Heart left ventricle (tissue), 16 donors: Measurements from ENCODE around the gene BCLAF3. TPM values are rescaled to one million over a fixed set of nuclear protein-coding genes. Genes with fewer than 3 reads are reported as not detected.

Experiments
- ATAC-seq, 4 donors: fragments of 200-7000 bp; cut with Tn5 transposase; one replicate each; pipeline ENCODE4 v1.9.1; 2020 to 2022; ENCODE audit warnings: moderate library complexity in 4 of 4, mild to moderate bottlenecking in 3 of 4, moderate number of reproducible peaks in 1 of 4
- DNase-seq, 5 donors: peaks; one replicate each; pipeline ENCODE4 v3.0.0-alpha.2; 2020
- H3K27ac ChIP-seq, 12 donors: fragments of 200-600 bp; sonication (generic) in 4 of 12; one replicate each; pipeline versions ENCODE4 v1.5.0 to v1.8.0; 2016 to 2022; ENCODE audit warnings: mild to moderate bottlenecking in 2 of 12
- H3K27me3 ChIP-seq, 9 donors: fragments of 200-600 bp; sonication (generic) in 2 of 9; one replicate each; pipeline versions ENCODE4 v1.5.1 to v1.8.0; 2016 to 2022; ENCODE audit warnings: mild to moderate bottlenecking in 3 of 9
- H3K36me3 ChIP-seq, 9 donors: fragments of 200-600 bp; sonication (generic) in 2 of 9; one replicate each; pipeline versions ENCODE4 v1.5.0 to v1.8.0; 2018 to 2022; ENCODE audit warnings: mild to moderate bottlenecking in 2 of 9
- H3K4me1 ChIP-seq, 12 donors: fragments of 200-600 bp; sonication (generic) in 4 of 12; one replicate each; pipeline versions ENCODE4 v1.5.0 to v1.8.0; 2016 to 2022; ENCODE audit warnings: mild to moderate bottlenecking in 3 of 12
- H3K4me3 ChIP-seq, 12 donors: fragments of 200-600 bp; sonication (generic) in 4 of 12; one replicate each; pipeline versions ENCODE4 v1.5.0 to v1.8.0; 2017 to 2022; ENCODE audit warnings: mild to moderate bottlenecking in 9 of 12, moderate library complexity in 4 of 12
- H3K9me3 ChIP-seq, 12 donors: fragments of 200-600 bp; sonication (generic) in 4 of 12; one replicate each; pipeline versions ENCODE4 v1.5.0 to v1.8.0; 2016 to 2022; ENCODE audit warnings: mild to moderate bottlenecking in 1 of 12
- CTCF ChIP-seq, 12 donors: fragments of 200-600 bp; sonication (generic) in 4 of 12; IDR thresholded peaks; one replicate each; pipeline versions ENCODE4 v1.5.0 to v1.8.0; 2018 to 2022; ENCODE audit warnings: antibody characterized with exemption in 12 of 12, mild to moderate bottlenecking in 5 of 12
- POLR2A ChIP-seq, 2 donors: fragments of 450-650 bp; IDR thresholded peaks; one replicate each; pipeline ENCODE4 v1.6.1; 2017; ENCODE audit warnings: antibody characterized with exemption in 2 of 2, mild to moderate bottlenecking in 2 of 2, moderate library complexity in 2 of 2
- WGBS, 4 donors: extraction: QIAGEN DNeasy Blood & Tissue Kit in 2 of 4; methylation state at CpG; one replicate each; pipeline versions ENCODE4 v1.1.5 to v1.1.7; 2013 to 2018; 5-methylcytosine and 5-hydroxymethylcytosine counted together
- intact Hi-C, 10 donors: fragments of 100-400 bp; cut with DNase I; formaldehyde crosslinking; loops; one replicate each; pipeline versions ENCODE4 v1.11.1 to v1.14.2; 2022
- polyA plus RNA-seq, 2 donors: library from polyadenylated mRNA; stranded (reverse); fragments of 200-250 nt; gene quantifications; one replicate each; pipeline ENCODE4 v1.2.3, GENCODE V29; 2013
- total RNA-seq, 9 donors: library from RNA; depleted of rRNA in 2 of 9; stranded (reverse); fragments of >200 nt in 2 of 9; fragmentation: NEBNext Ultra II Directional in 3 of 9; extraction: Animal tissue kit (Norgen Biotek cat#: 25700) in 3 of 9; gene quantifications; one replicate each; pipeline versions ENCODE4 v1.1.0 to v1.2.4, GENCODE V29; 2016 to 2023
- donor health status: ischemic (EF 13 %, LVEDD 7.1; RV severe dilation, severe dysfunction).
- donor health status: healthy with polysubstance abuse.
- donor health status: DM: no; HTN: yes; CAD: no.
- donor health status: DM: no; HTN: no; CAD: no.
- donor health status: ischemic (EF 25% LVEDD 6.9; RV normal size, moderate dysfunction).
- donor health status: ischemic (EF 25% LVEDD 5.7; RV mildly dilated, moderate dysfunction).
- donor health status: healthy.
- donor health status: DM: yes; HTN: yes; CAD: no.
- donor health status: ischemic (EF 35%, LVEDD 5.7; RV mildly dilated, moderate dysfunction).
- donor health status: nonischemic (EF 11% LVEDD 7.7; RV severe dilation, severe dysfunction).
- donor health status: DM: yes; HTN: yes; CAD: no.
- donor health status: PGD.
- donor health status: ischemic (EF 29% LVEDD 5.4; RV normal size, mild dysfunction).
- donor health status: nonischemic (EF 23%, LVEDD 6.1; RV moderate dilation, normal function).

Gene BCLAF3
- total and polyA plus RNA-seq, 11 donors, result 2.0 to 10.6 (median 6.4) TPM

GRCh38 chrX:19964017-19964710, 26.7 kb downstream of the BCLAF3 start:
- TF ChIP-seq POLR2A (IDR thresholded peaks at IDR 0.05), result no peak
- H3K36me3 ChIP-seq, result peaks cover 0 to 39% (median 10%) of the 10 kb centered on the region in 9 donors

GRCh38 chrX:19960913-19961312, 29.9 kb downstream of the BCLAF3 start:
- peaks cover 0 to 8% (median 0%) of the 10 kb centered on the region in 9 donors for H3K27me3 ChIP-seq
- peaks cover 0 to 26% (median 10%) of the 10 kb centered on the region in 9 donors for H3K36me3 ChIP-seq
- intact Hi-C loops, result no loop called here
- H3K4me3 ChIP-seq, result no peak overlapping the region
- TF ChIP-seq CTCF (IDR thresholded peaks at IDR 0.05), result no peak
- TF ChIP-seq POLR2A (IDR thresholded peaks at IDR 0.05), result no peak
- DNase-seq (no peak), ATAC-seq (no peak)
- WGBS, 4 donors, result 46 to 79% (median 74%) methylated on average over 1 of the region's 1 CpG
- peaks cover 0 to 16% (median 4%) of the 10 kb centered on the region in 12 donors for H3K4me1 ChIP-seq
- no peaks in the 10 kb centered on the region for H3K9me3 ChIP-seq
- no peak overlapping the region for H3K27ac ChIP-seq

More at GRCh38 chrX:19964017-19964710, 26.7 kb downstream of the BCLAF3 start:
- intact Hi-C loops, result no loop called here
- peaks cover 0 to 5% (median 0%) of the 10 kb centered on the region in 9 donors for H3K27me3 ChIP-seq
- H3K9me3 ChIP-seq, result no peaks in the 10 kb centered on the region
- no peak overlapping the region for H3K27ac ChIP-seq
- no peaks in the 10 kb centered on the region for H3K4me1 ChIP-seq
- no peak for DNase-seq
- no peak overlapping the region for H3K4me3 ChIP-seq
- no peak for ATAC-seq
- WGBS, 4 donors, result 73 to 92% (median 86%) methylated on average over 9 of the region's 9 CpGs

- H3K27ac ChIP-seq, result no peak overlapping the region
- no peak overlapping the region for H3K4me3 ChIP-seq
- TF ChIP-seq CTCF (IDR thresholded peaks at IDR 0.05) (no peak), POLR2A (IDR thresholded peaks at IDR 0.05) (no peak)
- DNase-seq (peak in 1 of 5 donors; percentile 22), ATAC-seq (peak in 1 of 4 donors; percentile 24)
- 55 to 76% (median 68%) methylated on average over 6 of the region's 6 CpGs for WGBS, 4 donors
- peaks cover 0 to 8% (median 0%) of the 10 kb centered on the region in 9 donors for H3K27me3 ChIP-seq
- intact Hi-C loops, result no loop called here
- peaks cover 0 to 26% (median 4%) of the 10 kb centered on the region in 12 donors for H3K4me1 ChIP-seq
- H3K36me3 ChIP-seq, result peaks cover 0 to 12% (median 1%) of the 10 kb centered on the region in 9 donors
- H3K9me3 ChIP-seq, result no peaks in the 10 kb centered on the region
Observed at GRCh38 chrX:19958552-19959486, 32.0 kb downstream of the BCLAF3 start.

- ATAC-seq (peak in 2 of 4 donors; percentile 51 to 60), DNase-seq (peak in 4 of 5 donors; percentile 10 to 35 (median 23))
- Histone ChIP-seq H3K27me3 (peaks cover 0 to 8% (median 0%) of the 10 kb centered on the region in 9 donors), H3K4me3 (peak overlapping the region in 2 of 12 donors; percentile 3 to 6), H3K4me1 (peaks cover 0 to 26% (median 4%) of the 10 kb centered on the region in 12 donors), H3K27ac (peak overlapping the region in 4 of 12 donors; percentile 1 to 48 (median 26)), H3K9me3 (no peaks in the 10 kb centered on the region), H3K36me3 (peaks cover 0 to 19% (median 8%) of the 10 kb centered on the region in 9 donors)
- WGBS, 4 donors, result 40 to 54% (median 48%) methylated on average over 6 of the region's 6 CpGs
- no peak for TF ChIP-seq POLR2A (IDR thresholded peaks at IDR 0.05)
- TF ChIP-seq CTCF (IDR thresholded peaks at IDR 0.05), result no peak
- intact Hi-C loops, result no loop called here
Observed at GRCh38 chrX:19956923-19957322, 33.9 kb downstream of the BCLAF3 start.
